Putamen (tissue), 1 donor: ENCODE data around the gene CASP4.
A peak's percentile ranks its signal among the peaks of the same experiment; 100 is the strongest.
"Not testable (repeated sequence)": the region's sequence is repeated elsewhere in the genome, so short reads cannot be mapped to it uniquely, and the experiment has no call there.

Experiments
- DNase-seq: peaks from one replicate; pipeline ENCODE4 v3.0.0-alpha.2; 2016; ENCODE audit warnings: low spot score

CASP4 gene

GRCh38 chr11:104968355-104968855, at the start of gene CASP4:
Gene CASP4 (minus strand): TSS chr11:104968574. CDS start chr11:104968525, 49 bp downstream.
- DNase-seq = peak; percentile 4

- no peak for DNase-seq
Observed at GRCh38 chr11:105007463-105007862, 39.1 kb upstream of the CASP4 start.

GRCh38 chr11:105005451-105005845, 37.1 kb upstream of the CASP4 start:
- no peak for DNase-seq

GRCh38 chr11:105004021-105004420, 35.6 kb upstream of the CASP4 start:
- DNase-seq = no peak

- no peak for DNase-seq
Observed at GRCh38 chr11:105003151-105003550, 34.8 kb upstream of the CASP4 start.

- no peak for DNase-seq
Observed at GRCh38 chr11:105000797-105001196, 32.4 kb upstream of the CASP4 start.

- no peak for DNase-seq
Observed at GRCh38 chr11:105000167-105000566, 31.8 kb upstream of the CASP4 start.

- no peak for DNase-seq
Observed at GRCh38 chr11:104999721-105000120, 31.3 kb upstream of the CASP4 start.

GRCh38 chr11:104997288-104997687, 28.9 kb upstream of the CASP4 start:
- no peak for DNase-seq

- no peak for DNase-seq
Observed at GRCh38 chr11:104995001-104995408, 26.6 kb upstream of the CASP4 start.

GRCh38 chr11:104992781-104993180, 24.4 kb upstream of the CASP4 start:
- no peak for DNase-seq

GRCh38 chr11:104991994-104992393, 23.6 kb upstream of the CASP4 start:
- DNase-seq = no peak

GRCh38 chr11:104984808-104985207, 16.4 kb upstream of the CASP4 start:
- DNase-seq = no peak

GRCh38 chr11:104979839-104980238, 11.5 kb upstream of the CASP4 start:
- no peak for DNase-seq

- no peak for DNase-seq
Observed at GRCh38 chr11:104973616-104974015, 5.2 kb upstream of the CASP4 start.

- DNase-seq = not testable (repeated sequence)
Observed at GRCh38 chr11:104972924-104973323, 4.5 kb upstream of the CASP4 start.

- DNase-seq = no peak
Observed at GRCh38 chr11:104970756-104971155, 2.4 kb upstream of the CASP4 start.

- no peak for DNase-seq
Observed at GRCh38 chr11:104968856-104969776, 742 bp upstream of the CASP4 start.

GRCh38 chr11:104967534-104968354, 630 bp downstream of the CASP4 start:
- no peak for DNase-seq

GRCh38 chr11:104965735-104966134, 2.6 kb downstream of the CASP4 start:
- no peak for DNase-seq

- no peak for DNase-seq
Observed at GRCh38 chr11:104964247-104964646, 4.1 kb downstream of the CASP4 start.

- no peak for DNase-seq
Observed at GRCh38 chr11:104962852-104963251, 5.5 kb downstream of the CASP4 start.

- DNase-seq = no peak
Observed at GRCh38 chr11:104957280-104957679, 11.1 kb downstream of the CASP4 start.
